GM19463 (cell line): Measurements from ENCODE around the gene OR10A6.

Experiments
- ATAC-seq: cut with Tn5 transposase; IDR thresholded peaks from one replicate; pipeline ENCODE4 v1.9.1; 2021; ENCODE audit warnings: mild to moderate bottlenecking, moderate library complexity; ENCODE audit not compliant: unreplicated experiment

OR10A6 gene

GRCh38 chr11:7882860-7883259 is 48.2 kb downstream of the OR10A6 start:
- ATAC-seq, result no peak
